Endometrium (tissue), 2 donors: ENCODE results near the gene ANHX.
"Not testable (repeated sequence)": the region's sequence is repeated elsewhere in the genome, so short reads cannot be mapped to it uniquely, and the experiment has no call there.

Source experiments
- FAIRE-seq: peaks from 2 replicates; lab custom pipeline; 2012; peaks lifted over from hg19 to GRCh38; lab: Jason Lieb, UNC
- donor health status: control.
- donor health status: control.

The ANHX gene

DNA sequence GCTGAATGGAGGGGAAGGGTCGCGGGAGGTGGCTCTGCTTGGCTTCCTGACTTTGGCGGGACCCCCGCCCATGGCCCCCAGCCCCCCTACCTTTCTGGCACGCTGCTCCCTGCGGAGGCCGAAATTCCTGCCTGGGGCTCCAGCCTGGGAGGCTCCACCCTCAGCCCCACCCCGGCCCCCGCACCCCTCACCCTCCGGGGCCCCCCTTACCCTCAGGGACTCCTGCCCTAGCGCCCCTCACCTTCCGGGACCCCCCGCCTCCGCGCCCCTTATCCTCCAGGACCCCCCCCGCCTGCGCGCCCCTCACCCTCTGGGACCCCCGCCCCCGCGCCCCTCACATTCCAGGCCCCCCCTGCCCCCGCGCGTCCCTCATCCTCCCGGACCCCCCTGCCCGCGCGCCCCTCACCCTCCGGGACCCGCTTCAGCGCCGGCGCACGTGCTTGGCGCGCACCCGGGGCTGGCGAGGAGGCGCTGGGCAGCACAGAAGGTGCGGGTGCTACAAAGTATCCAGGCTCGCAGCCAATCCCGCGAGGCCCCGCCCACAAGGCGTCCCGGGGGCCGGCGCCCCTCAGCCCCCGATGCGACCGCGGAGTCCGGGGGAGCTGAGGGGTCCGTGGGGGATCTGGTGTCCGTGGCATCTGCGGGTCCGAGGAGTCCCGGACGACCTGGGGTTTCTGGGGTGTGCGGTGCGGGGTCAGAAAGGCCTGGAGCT is at the start of gene ANHX:
ANHX (minus strand) TSS at position 477 of the 712 bp plus-strand sequence. CDS start 1,521 bp downstream, outside the sequence.
- FAIRE-seq: no peak

DNA sequence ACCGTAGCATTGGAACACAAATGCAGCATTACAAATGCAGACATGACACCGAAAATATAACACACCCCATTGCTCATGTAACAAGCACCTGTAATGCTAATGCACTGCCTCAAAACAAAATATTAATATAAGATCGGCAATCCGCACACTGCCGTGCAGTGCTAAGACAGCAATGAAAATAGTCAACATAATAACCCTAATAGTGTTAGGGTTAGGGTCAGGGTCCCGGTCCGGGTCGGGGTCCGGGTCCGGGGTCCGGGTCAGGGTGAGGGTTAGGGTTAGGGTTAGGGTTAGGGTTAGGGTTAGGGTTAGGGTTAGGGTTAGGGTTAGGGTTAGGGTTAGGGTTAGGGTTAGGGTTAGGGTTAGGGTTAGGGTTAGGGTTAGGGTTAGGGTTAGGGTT is 29.0 kb upstream of the ANHX start:
- not testable (repeated sequence) for FAIRE-seq

DNA sequence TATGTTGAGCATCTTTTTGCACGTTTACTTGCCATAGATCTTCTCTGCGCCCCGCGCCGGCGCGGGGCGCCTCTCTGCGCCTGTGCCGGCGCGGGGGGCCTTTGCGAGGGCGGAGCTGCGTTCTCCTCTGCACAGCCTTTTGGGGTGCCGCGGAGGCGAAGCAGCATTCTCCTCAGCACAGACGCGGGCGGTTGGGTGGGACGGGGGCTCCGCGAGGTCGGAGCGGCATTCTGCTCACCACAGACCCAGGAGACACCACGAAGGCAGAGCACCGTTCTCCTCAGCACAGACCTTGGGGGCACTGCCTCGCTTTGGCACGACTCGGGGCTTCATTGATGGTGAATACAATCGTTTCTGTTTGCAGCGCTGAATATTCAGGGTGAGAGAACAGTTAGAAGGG is 28.5 kb upstream of the ANHX start:
- FAIRE-seq: no peak

DNA sequence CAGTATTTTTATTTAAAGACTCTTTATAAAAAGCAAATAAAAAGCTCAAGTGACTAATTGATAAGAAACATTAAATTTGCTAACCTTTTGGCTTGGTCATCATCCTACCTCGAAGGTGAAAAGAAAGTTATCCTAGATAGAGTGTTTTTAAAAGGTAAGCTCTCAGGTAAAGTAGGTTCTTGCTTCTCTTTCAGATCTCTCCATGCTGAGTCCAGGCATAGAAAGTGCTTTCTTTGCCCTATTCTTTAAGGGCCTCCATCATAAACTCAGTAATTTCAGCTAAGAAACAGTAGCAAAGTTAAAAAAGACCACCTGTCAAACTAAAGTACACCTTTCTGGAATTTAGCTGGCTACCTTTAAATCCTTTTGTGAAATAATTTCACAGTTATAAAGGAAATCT is 20.6 kb upstream of the ANHX start:
- FAIRE-seq: no peak

DNA sequence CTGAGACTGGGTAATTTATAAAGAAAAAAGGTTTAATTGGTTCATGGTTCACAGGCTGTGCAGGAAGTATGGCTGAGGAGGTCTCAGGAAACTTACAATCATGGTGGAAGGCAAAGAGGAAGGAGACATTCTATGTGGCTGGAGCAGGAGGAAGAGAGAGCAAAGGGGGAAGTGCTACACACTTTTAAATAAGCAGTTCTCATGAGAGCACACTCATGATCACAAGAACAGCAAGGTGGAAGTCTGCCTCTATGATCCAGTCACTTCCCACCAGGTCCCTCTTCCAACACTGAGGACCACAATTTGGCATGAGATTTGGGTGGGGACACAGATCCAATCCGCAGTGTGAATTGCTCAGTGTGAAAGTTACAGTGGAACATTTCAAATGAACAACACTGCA is 20.2 kb upstream of the ANHX start:
- FAIRE-seq: not testable (repeated sequence)

DNA sequence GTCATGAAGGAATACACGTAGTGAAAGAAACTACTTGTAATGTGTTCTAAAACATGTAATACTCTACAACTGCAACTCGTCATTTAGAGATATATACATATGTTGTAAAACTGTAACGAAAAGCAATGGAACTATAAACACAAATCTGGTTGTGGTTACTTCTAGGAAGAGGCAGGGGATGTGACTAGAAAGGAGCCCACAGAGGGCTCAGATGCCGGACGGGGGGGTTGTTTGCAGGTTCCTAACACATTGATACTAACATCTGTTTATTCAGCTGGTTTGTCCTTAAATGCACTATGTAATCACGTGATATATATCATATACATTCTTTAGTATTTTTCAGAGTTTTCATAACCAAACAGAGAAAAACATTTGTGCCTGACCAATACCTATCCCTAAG is 16.1 kb upstream of the ANHX start:
- no peak for FAIRE-seq

DNA sequence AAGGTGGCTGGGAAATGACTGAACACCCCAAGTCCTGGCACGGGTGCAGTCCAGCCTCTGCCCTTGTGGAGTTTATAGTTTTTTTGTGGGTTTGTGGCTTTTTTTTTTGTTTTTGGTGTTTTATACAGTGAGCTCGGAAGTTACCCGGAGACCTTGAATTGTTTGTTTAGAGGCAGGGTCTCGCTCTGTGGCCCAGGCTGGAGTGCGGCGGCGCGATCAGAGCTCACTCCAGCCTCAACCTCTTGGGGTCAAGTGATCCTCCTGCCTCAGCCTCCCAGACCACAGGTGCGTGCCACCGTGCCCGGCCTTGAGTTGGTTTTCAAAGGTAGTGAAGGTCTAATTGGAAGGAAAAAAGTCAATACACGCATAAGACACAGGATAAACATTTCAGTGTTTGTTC is 879 bp upstream of the ANHX start:
- no peak for FAIRE-seq

DNA sequence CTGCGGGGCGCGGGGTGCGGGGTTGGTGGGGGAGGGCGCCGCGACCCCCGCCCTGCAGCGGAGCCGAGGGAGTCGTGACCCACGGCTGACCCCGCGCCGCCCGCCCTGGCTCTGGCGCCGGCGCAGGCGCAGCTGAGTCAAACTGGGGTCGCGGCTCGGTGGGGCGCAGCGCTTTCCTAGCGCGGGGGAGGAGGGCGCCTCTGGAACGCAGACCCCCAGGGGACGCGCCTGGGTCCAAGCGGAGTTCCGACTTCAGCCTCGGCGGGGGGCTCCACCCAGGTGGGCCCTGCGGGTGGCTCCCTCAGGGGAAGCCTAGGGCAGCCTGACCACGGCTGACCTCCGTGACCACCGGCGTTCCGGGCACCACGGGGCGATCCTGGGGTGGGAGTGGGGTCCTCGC is 467 bp upstream of the ANHX start:
- no peak for FAIRE-seq

DNA sequence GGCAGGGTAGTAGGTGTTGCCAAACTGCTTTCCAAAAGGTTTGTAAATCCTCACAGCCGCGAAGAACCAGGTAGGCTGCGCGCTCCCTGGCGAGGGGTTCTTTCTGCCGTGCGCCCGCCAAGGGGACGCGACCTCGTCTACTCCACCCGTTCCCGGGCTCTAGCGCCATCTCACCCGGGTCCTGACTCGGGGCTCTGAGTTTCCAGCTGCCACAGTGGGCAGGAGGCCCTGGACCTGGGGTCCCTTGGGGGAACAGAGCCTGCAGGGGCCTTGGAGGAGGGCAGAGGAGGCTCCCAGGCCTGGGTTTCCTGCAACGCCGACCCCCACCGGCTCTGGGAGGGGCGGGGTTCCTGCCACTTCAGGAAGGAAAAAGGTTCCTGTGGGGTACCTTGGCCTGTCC is 706 bp downstream of the ANHX start:
- no peak for FAIRE-seq

DNA sequence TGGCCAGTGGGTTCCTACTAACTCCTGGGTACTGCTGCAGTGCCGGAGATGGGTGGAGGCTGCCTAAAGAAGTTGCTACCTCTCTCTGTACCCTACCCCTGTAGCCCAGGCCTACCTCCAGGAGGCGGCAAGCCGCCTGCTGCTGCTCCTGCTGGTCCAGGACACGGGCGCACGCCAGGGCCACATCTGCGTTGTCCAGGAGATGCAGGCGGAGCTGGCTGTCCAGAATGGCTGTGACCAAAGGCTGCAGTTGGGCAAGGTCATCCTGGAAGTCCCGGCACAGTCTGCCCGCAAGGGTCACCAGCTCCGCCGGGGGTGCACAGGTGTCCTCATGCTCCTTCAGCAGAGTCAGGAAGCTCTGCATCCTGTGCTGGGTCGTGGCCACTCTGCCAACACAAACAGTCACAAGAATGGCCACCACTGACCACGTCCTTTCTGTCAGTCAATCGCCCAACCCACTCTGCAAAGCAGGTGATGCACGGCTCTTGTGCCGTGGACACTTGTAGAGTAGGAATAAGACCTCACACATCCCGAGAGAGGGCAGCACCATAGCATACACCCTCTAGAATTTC is 1.6 kb downstream of the ANHX start:
- no peak for FAIRE-seq

DNA sequence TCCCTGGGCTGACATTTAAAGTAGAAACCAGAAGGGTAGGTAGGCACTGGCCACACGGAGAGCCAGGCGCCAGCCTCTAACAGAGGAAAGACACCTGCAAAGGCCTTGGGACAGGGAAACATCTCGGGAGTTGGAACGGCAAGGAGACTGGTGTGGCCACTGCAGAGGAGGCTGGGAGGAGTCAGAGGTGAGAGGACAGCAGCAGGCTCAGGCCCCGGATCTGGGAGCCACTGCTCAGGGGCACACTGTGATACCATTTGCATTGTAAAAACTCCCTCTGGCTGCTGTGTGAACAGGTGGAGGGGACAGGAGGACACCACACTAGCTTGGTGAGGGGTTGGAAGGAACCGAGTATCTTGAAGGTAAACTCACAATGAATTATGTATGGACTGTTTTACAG is 2.7 kb downstream of the ANHX start:
- FAIRE-seq: no peak

DNA sequence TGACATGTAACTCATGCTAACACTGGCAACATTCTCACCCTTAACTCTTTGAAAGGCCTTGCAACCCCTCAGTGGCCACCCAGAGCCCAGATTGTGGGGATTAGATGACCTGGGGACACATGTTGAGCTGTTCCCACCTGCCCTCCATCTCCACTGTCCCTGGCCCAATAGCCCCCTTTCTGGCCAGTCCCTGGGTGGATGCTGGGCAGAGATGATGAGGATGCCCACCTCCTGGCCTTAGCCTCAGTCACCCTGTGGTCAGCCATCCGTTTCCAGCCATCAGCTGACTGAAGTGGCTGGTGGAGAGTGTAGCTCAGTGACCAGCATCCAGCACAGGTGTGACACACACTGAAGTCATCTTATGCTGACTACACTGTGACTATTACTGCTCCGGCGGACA is 4.7 kb downstream of the ANHX start:
- no peak for FAIRE-seq

DNA sequence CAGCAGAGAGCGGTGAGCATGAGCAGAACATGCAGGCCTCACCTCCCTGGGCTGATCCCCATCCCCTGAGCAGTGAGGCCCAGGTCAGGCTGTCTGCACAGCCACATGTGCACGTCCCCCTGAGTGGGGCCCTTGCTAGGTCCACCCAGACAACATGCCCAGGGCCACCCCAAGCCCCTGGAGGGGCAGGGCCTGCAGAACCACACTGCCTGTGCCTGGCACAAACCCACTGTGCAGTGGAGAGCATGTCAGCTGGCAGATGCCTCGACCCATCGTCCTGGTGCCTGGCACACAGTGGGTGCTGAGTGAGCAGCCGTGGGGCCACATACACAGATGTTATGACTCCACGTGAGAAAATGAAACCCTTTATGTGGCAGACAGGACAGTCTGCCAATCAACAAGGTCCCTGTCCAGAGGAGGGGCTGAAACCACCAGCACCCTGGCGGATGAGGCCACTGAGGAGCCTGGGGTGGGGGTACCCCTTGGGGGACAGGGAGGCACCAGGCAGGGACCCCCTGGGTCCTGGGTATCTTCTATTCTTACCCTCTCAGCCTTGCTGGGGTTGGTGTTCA is 8.3 kb downstream of the ANHX start:
- FAIRE-seq: no peak

DNA sequence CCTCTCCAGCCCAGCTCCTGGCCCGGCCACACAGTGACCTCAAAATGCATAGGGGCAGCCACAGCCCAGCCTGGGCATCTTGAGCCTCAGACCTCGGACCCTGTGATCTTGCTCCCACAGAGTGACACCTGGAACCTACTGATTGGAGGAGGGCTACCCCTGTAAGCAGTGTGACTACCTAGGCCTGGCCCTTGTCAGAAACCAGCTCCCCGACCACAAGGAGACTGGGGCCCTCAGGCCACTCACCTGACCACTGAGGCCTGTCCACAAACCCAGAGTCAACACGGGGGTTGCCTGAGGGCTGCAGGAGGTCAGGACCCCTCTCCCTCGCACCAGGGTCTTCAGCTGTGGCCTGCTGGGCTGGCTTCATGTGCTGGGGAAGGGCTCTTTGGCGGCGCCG is 9.0 kb downstream of the ANHX start:
- no peak for FAIRE-seq

DNA sequence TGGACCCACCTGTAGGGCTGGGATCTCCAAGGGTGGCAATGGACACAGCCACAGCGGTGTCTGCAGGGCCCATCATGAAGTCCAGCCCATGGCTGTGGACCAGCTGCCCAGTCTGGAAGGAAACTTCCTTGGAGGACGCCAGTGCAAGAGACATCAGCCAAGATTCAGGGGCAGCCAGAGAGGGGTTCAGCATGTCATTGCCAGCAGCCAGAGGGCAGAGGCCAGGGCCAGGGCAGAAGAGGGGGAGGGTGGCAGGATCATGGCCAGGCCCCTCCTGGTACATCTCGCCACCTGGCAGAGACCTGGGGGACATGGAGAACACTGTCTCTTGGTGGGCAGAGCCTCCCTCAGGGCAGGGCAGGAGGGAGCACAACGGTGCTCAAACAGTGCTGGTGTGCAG is 10.2 kb downstream of the ANHX start:
- FAIRE-seq: no peak

DNA sequence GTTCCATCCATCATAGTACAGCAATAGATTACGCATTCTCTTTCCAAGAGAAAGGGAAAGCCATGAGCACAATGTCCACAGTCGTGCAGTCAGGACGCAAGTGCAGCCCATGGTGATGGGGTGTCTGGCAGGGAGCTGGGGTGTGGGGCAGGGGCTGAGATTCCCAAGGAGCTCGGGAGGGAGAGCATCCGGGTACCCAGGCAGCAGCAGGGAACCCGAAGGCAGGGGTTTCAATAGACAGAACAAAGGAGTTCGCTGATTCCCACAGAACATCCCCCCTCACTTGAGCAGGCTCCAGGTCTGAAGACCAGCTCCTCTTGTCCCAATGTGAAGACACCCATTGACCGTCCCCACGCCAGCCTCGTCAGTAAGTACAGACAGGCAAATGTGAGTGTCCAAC is 13.5 kb downstream of the ANHX start:
- FAIRE-seq: no peak

DNA sequence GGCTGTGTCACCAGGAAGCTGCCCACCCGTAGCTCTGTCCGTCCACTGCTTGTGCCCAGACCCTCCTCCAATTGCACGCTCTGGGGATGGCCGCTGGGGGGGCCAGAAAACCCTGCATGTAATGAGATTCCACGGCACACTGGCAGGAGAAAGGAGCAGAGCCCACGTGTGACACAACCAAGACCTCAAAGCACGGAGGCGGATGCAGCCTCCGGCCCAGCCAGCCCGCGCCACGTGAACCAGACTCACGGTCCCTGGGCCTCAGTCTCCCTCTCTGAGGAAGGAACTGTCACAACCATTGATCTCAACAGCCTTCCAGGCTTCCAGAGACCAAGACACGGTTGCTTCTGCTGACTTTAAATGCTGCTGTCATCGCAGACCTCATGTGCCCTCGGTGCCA is 14.4 kb downstream of the ANHX start:
- FAIRE-seq: no peak

DNA sequence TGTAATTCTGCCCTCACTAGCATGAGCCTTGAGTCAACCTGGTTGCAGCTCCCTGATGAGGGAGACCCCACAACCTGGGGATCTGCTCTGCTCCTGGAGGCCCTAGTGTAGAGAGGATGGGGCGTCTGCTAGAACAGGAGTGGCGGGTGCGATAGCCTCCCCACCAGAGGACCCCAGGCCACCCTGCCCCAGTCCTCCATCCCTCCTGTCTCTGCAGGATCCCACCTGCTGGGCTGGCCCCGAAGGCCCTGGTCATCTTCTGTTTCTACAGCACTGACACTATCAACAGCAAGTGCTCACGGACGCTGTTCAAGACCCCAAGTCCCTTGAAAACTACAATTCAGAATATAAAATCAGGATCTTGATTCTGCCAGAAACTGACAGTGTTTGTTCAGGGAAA is 15.2 kb downstream of the ANHX start:
- FAIRE-seq: no peak

DNA sequence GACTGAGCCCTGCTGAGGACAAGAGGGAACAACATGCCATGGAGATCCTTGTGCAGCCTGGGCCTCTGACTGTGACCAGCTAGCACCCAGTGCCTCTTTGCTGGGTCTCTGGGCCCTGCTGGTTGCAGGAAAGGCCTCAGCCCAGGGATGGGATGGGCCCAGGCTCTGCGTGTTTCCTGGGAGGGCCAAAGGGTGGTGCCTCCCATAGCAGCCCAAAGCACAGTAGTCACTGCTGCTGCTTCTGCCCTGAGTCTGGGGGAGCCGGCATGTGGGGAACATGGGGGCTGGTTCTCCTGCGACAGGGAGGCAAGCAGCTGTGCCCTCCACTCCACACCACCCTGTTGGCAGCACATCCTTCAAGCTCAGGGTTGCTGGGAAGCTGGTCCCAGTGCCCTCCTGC is 18.5 kb downstream of the ANHX start:
- no peak for FAIRE-seq

DNA sequence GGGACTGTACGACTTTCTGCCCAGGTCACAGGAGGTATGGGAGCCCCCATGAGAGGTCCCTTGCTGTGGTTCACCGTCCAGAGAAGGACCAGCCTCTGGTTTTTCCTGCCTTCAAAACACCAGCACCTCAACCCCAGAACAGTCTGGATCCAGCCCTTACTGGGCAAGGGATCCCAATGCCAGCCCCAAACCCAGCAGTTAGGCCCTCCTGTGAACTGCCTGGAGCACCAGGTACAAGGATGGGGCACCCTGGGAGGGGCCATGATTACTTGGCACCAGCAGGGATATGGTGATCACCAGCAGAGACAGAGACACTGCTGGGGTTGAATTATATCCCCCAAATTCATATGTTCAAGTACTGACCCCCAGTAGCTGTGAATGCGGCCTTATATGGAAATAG is 20.0 kb downstream of the ANHX start:
- FAIRE-seq: no peak

DNA sequence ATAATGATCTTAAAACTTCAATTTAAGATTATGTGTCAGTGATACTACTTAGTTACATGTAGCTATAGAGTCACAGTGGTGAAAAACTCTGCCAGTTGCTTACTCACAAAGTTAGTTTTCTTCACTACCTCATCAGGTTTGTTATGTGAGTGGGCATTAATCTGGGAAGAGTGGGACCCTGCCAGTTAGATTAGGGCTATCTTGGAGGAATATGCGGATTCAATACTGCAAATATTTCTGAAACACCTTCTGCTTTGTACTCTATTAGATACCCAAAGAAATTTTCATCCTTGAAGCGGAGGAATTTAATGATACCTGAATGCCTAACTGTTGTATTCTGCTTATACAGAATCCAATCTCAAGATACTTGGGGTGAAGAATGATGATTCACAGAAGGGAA is 29.3 kb downstream of the ANHX start:
- no peak for FAIRE-seq

DNA sequence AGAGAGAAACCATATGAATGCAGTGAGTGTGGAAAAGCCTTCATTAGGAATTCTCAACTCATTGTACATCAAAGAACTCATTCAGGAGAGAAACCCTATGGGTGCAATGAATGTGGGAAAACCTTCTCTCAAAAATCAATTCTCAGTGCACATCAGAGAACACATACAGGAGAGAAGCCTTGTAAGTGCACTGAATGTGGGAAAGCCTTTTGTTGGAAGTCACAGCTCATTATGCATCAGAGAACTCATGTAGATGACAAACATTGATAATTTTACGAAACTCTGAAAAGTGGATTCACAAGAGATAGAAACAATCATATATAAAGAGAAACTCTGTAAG is 31.4 kb downstream of the ANHX start:
- no peak for FAIRE-seq

DNA sequence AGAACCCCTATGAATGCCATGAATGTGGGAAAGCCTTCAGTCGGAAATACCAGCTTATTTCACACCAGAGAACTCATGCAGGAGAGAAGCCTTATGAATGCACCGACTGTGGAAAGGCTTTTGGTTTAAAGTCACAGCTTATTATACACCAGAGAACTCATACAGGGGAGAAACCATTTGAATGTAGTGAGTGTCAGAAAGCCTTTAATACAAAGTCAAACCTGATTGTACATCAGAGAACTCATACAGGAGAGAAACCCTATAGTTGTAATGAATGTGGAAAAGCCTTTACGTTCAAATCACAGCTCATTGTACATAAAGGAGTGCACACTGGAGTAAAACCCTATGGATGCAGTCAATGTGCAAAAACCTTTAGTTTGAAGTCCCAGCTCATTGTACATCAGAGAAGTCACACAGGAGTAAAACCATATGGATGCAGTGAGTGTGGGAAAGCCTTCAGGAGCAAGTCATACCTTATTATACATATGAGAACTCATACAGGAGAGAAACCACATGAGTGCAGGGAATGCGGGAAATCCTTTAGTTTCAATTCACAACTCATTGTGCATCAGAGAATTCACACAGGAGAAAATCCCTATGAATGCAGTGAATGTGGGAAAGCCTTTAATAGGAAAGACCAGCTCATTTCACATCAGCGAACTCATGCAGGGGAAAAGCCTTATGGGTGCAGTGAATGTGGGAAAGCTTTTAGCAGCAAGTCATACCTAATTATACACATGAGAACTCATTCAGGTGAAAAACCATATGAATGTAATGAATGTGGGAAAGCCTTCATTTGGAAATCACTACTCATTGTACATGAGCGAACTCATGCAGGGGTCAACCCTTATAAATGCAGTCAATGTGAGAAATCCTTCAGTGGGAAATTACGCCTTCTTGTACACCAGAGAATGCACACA is 32.1 kb downstream of the ANHX start:
- FAIRE-seq: no peak
